NB4 (cell line): ENCODE measurements around the gene UGT1A7.

Experiments used
- DNase-seq: peaks from one replicate; pipeline ENCODE4 v3.0.0; 2010; ENCODE audit warnings: low read depth
- H3K4me3 ChIP-seq: one replicate; pipeline ENCODE4 v1.5.1; 2011; ENCODE audit warnings: mild to moderate bottlenecking, low read depth, low read length, moderate library complexity
- MYC ChIP-seq: IDR thresholded peaks from 2 replicates; pipeline ENCODE4 v1.6.1; 2011; ENCODE audit warnings: low read depth, low read length
- POLR2A ChIP-seq: IDR thresholded peaks from 2 replicates; pipeline ENCODE4 v1.6.1; 2011; ENCODE audit warnings: mild to moderate bottlenecking; ENCODE audit not compliant: insufficient read length; ENCODE audit errors: extremely low read depth
- TF ChIP-seq, protein P1 (sequence below): IDR thresholded peaks from 2 replicates; pipeline ENCODE4 v1.6.1; 2011; ENCODE audit warnings: low read depth, low read length
- TF ChIP-seq, protein P2 (sequence below): IDR thresholded peaks from one replicate; pipeline ENCODE4 v1.5.1; 2012; ENCODE audit warnings: low read depth, low read length

The UGT1A7 gene

DNA sequence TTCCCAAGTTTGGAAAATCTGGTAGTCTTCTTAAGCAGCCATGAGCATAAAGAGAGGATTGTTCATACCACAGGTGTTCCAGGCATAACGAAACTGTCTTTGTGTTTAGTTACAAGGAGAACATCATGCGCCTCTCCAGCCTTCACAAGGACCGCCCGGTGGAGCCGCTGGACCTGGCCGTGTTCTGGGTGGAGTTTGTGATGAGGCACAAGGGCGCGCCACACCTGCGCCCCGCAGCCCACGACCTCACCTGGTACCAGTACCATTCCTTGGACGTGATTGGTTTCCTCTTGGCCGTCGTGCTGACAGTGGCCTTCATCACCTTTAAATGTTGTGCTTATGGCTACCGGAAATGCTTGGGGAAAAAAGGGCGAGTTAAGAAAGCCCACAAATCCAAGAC, 90.5 kb downstream of the UGT1A7 start:
- TF ChIP-seq POLR2A (no peak), MYC (no peak)
- TF ChIP-seq, protein P1, sequence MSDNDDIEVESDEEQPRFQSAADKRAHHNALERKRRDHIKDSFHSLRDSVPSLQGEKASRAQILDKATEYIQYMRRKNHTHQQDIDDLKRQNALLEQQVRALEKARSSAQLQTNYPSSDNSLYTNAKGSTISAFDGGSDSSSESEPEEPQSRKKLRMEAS, result no peak
- TF ChIP-seq, protein P2, sequence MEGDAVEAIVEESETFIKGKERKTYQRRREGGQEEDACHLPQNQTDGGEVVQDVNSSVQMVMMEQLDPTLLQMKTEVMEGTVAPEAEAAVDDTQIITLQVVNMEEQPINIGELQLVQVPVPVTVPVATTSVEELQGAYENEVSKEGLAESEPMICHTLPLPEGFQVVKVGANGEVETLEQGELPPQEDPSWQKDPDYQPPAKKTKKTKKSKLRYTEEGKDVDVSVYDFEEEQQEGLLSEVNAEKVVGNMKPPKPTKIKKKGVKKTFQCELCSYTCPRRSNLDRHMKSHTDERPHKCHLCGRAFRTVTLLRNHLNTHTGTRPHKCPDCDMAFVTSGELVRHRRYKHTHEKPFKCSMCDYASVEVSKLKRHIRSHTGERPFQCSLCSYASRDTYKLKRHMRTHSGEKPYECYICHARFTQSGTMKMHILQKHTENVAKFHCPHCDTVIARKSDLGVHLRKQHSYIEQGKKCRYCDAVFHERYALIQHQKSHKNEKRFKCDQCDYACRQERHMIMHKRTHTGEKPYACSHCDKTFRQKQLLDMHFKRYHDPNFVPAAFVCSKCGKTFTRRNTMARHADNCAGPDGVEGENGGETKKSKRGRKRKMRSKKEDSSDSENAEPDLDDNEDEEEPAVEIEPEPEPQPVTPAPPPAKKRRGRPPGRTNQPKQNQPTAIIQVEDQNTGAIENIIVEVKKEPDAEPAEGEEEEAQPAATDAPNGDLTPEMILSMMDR, result no peak
- DNase-seq, result no peak
- no peak overlapping the region for H3K4me3 ChIP-seq

DNA sequence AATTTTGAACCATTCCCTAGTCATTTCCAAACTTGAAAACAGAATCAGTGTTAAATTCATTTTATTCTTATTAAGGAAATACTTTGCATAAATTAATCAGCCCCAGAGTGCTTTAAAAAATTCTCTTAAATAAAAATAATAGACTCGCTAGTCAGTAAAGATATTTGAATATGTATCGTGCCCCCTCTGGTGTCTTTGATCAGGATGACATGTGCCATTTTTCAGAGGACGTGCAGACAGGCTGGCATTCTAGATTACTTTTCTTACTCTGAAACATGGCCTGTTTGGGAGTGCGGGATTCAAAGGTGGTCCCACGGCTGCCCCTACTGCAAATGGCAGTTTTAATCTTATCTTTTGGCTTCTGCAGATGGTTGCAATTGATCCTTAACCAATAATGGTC, 90.9 kb downstream of the UGT1A7 start:
- H3K4me3 ChIP-seq, result no peak overlapping the region
- DNase-seq, result no peak
- TF ChIP-seq MYC, result no peak
- TF ChIP-seq, protein P1, result no peak
- TF ChIP-seq, protein P2, result no peak
- TF ChIP-seq POLR2A, result no peak

DNA sequence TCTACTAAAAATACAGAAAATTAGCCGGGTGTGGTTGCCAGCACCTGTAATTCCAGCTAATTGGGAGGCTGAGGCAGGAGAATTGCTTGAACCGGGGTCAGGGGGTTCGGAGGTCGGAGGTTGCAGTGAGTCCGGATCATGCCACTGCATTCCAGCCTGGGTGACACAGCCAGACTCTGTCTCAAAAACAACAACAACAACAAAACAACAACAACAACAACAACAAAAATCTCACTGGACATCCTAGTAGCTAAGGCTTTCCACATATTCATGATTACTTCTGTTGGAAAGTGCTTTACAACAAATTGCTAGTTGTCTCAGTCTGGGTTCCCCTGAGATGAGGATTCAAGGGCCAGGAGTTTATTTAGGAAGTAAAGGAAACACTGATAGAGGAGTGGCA, 92.2 kb downstream of the UGT1A7 start:
- TF ChIP-seq, protein P1, result no peak
- TF ChIP-seq MYC (no peak), POLR2A (no peak)
- TF ChIP-seq, protein P2, result no peak
- DNase-seq, result no peak
- H3K4me3 ChIP-seq, result no peak overlapping the region

DNA sequence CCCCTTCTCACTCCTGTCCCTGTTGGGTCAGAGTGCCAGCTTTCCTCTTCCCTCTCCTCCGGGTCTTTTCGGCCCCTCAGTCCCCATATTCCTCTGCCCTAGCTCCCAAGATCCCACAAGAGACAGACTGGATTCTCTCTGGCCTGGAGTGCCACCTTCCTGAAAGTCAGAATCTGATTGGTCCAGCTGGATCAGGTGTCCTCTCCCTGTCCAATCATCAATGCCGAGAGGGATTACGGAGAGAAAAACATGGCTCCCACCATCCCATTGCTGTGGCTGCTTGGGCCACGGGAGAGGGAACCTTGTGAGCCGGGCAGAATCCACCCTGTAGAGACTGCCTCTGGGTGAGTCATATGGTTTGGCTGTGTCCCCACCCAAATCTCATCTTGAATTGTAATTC, 93.7 kb downstream of the UGT1A7 start:
- no peak overlapping the region for H3K4me3 ChIP-seq
- DNase-seq, result no peak
- TF ChIP-seq MYC (no peak), POLR2A (no peak)
- TF ChIP-seq, protein P1, result no peak
- TF ChIP-seq, protein P2, result no peak

DNA sequence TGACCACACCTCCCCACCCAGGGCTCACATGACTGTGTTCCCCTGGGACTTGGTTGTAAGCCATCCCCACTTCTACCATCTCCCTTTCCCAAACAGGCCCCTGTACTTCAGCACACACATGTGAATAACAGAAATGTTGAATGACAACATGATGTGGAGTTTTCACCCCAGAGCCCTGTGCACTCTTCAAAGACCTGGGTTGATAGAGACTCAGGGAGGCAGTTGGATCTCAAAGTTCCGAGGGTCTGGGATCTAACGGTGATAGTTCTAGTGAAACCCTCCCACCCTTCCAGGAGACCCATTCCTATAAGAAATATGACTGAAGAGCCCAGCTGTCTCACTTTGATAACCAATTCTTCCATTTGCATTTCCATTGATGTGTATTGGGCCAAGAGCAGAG, 96.3 kb downstream of the UGT1A7 start, which contains the start of gene MROH2A:
Gene MROH2A (plus strand): TSS at position 301 of the 400 bp plus-strand sequence. CDS start 1,029 bp downstream, outside the sequence.
- DNase-seq, result no peak

More for the DNA sequence above, 96.3 kb downstream of the UGT1A7 start, which contains the start of gene MROH2A:
- H3K4me3 ChIP-seq, result no peak within 1 kb of the TSS
- TF ChIP-seq, protein P1, result no peak
- TF ChIP-seq MYC, result no peak
- TF ChIP-seq, protein P2, result no peak
- no peak for TF ChIP-seq POLR2A
